ENCODE results near the gene C8A.

C8A gene

GRCh38 chr1:56965916-56966697, 111.5 kb downstream of the C8A start, which contains the start of gene C8B:
C8B (minus strand) TSS chr1:56966015; CDS start chr1:56965948, 67 bp downstream.
- DNase-seq (ENCODE audit: low read depth in 2 of 2, low spot score in 1 of 2): no peak

GRCh38 chr1:56966698-56966999, 112.1 kb downstream of the C8A start:
- DNase-seq (ENCODE audit: low read depth in 2 of 2, low spot score in 1 of 2): no peak

GRCh38 chr1:56967355-56967754, 112.8 kb downstream of the C8A start:
- no peak for DNase-seq (ENCODE audit: low read depth in 2 of 2, low spot score in 1 of 2)

All from stimulated activated CD8-positive, alpha-beta memory T cell treated with anti-CD3 and anti-CD28 coated beads, Interleukin-4, amount 100 ng/mL, for 4 hours (primary cell).